Measurements from ENCODE around the gene MYH9.

The MYH9 gene

DNA sequence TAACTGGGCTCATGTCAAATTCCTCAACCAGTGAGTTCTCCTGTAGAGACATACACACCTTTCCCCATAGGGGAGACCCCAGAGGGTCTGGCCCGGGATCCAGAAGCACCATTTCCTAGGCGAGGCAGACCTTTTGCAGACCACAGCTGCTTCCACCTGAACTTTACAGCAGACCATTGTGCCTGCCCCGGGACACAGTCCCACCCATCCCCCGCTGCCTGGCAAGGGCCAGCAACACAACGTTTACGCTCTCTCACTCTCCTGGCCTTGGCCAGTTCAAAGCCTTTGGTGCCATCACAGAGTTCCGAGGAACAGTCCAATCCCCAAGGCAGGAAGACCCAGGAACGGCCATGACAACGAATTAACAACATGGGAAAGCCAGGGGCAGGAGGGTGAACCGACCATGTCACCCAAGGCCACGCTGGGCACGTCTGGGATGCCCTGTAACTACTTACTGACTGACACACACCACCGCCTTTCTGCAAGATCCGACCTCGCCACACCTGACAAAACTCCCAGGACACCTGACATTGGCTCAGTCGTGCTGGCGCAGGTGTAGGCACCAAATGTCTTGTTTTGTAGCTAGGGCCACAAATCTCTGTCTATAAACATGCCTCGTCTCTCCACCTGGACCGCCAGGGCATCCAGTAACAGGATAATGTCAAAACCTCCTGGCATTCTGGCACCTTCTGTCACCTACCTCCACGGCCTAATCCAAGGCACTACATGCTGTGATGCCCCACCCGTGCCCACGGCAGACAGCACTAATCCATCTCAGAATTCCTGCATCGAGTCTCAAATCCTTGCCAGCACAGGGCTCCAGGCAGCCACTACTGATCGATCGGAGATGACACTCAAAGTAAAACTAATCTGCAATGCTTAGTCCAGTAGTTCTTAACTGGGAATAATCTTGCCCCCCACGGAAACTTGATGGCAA is 51.3 kb downstream of the MYH9 start:
- CTCF ChIA-PET = interaction anchor here (0.9 kb wide), 1 partner anchor 134 kb away, joined by 4 read pairs; no protein-coding TSS in a partner anchor
- no peak for DNase-seq (ENCODE audit: low spot score)
- H3K27ac ChIP-seq = peak overlapping the region; percentile 100
- POLR2A ChIA-PET (ENCODE audit: low non-redundant PET) = no interaction called here
- TF ChIP-seq, protein P1, sequence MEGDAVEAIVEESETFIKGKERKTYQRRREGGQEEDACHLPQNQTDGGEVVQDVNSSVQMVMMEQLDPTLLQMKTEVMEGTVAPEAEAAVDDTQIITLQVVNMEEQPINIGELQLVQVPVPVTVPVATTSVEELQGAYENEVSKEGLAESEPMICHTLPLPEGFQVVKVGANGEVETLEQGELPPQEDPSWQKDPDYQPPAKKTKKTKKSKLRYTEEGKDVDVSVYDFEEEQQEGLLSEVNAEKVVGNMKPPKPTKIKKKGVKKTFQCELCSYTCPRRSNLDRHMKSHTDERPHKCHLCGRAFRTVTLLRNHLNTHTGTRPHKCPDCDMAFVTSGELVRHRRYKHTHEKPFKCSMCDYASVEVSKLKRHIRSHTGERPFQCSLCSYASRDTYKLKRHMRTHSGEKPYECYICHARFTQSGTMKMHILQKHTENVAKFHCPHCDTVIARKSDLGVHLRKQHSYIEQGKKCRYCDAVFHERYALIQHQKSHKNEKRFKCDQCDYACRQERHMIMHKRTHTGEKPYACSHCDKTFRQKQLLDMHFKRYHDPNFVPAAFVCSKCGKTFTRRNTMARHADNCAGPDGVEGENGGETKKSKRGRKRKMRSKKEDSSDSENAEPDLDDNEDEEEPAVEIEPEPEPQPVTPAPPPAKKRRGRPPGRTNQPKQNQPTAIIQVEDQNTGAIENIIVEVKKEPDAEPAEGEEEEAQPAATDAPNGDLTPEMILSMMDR (conservative IDR thresholded peaks at IDR 0.05; ENCODE audit: low read depth) = no peak

DNA sequence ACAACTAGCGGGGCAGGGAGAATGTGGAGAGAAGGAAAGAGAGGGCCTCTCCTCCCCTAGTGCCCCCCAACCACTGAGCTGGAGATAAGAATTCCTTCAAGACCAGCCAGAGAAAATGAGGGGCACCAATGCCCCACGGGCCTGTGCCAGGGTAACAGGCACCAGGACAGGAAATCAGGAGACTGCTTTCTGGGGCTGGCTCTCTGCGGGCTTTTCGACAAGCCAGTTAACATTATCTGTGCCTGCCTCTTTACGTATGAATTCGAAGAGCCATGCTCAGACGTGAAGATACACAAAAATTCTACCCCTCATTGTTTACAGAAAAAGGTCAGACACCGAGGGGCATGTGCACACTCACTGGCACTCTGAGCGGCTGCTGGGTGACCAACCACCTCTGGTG is 52.1 kb downstream of the MYH9 start:
- TF ChIP-seq, protein P1 (conservative IDR thresholded peaks at IDR 0.05; ENCODE audit: low read depth) = no peak
- H3K27ac ChIP-seq = peak overlapping the region; percentile 100
- ChIA-PET CTCF (no interaction called here), POLR2A (ENCODE audit: low non-redundant PET) (no interaction called here)
- DNase-seq (ENCODE audit: low spot score) = no peak

DNA sequence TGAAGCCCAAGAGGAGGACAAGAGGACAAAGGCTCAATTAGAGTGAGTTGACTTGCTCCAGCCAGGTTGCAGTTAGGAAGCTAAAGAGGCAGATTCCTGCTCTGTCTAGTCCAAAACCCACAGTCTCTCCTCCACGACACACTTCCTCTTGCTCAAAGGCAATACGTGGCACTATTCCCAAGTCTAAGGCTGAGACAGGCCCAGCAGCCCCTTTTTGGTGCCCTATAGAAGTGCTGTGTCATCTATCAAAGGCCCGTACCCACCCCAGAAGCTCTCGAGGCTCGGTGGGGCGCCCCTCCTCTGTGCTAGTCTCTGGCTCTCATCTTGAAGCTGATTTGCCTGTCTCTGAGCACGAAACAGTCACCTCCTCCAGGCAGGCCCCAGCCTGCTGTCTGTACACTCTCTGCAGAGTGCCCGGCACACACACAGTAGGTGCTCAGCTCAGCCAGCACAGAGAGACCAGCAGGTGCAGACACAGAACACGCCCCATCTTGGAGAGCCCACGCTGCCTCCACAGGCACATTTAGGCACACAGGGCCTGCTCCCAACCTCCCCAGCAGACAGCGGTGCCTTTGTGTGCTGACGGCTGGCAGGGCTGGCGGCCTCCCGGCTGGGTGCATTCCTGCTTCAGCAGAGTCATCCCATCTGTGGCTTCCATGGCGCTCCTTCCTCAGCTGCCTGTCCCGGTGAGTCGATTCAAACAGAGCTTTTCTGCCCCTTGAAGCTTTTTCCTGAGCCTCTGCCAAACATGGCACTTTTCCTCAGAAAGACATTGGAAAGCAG is 52.8 kb downstream of the MYH9 start:
- TF ChIP-seq, protein P1 (conservative IDR thresholded peaks at IDR 0.05; ENCODE audit: low read depth) = no peak
- H3K27ac ChIP-seq = peak overlapping the region; percentile 100
- POLR2A ChIA-PET (ENCODE audit: low non-redundant PET) = no interaction called here
- no peak for DNase-seq (ENCODE audit: low spot score)
- CTCF ChIA-PET = no interaction called here

DNA sequence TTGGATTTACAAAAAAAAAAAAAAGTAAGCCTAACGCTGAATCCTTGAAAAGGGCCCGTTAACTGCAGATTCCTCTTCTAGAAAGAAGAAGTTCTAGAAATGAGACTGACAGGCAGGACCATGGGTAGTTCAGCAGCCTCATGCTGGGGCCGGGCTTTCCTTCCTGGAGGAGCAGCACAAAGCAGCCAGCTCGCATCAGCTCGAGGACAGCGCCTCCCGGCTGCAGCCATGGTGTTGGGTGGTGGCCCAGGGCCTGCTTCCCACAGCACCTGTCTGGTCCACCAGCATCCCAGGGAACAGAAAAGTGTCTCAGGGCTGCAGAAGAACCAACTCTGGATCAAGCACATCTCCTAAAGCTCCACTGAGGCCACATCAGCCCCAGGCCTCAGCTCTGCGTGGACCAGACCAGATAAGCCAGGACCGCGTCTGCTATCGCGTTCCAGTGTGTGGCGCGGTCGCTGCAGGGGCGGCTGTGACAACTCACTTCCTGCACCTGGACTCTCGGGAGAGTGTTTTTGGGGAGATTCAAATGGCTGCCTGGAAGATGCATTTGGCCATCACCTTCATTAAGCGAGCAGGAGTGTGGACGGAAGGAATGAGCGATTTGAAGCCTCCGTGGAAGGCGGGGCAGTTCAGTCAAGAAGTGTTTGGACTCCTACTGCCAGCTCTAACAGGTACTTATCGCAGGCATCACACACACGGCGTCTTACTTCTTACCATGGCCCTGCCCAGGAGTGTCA is 53.5 kb downstream of the MYH9 start:
- TF ChIP-seq, protein P1 (conservative IDR thresholded peaks at IDR 0.05; ENCODE audit: low read depth) = no peak
- H3K27ac ChIP-seq = peak overlapping the region; percentile 100
- DNase-seq (ENCODE audit: low spot score) = no peak
- ChIA-PET POLR2A (ENCODE audit: low non-redundant PET) (no interaction called here), CTCF (interaction anchor here (0.6 kb wide), 1 partner anchor 13 kb away, joined by 6 read pairs; no protein-coding TSS in a partner anchor)

DNA sequence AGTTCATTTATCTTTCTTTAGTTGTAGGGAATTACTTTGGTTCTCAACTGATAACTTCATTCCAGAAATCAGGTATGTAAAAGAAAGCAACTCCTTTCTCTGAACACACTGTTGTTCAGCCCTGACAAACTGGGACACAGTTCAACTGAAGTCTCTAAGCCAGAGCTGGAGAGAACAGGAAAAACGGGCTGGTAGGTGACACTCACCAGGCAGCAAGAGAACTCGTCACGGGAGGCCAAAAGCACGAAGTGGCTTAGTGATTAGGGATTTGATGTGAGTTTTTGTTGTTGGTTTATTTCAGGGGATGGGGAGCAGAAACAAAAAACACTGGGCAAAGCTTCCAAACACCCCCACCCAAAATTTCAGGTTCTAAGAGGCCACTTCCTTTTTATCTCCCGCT is 54.1 kb downstream of the MYH9 start:
- TF ChIP-seq, protein P1 (conservative IDR thresholded peaks at IDR 0.05; ENCODE audit: low read depth) = no peak
- CTCF ChIA-PET = no interaction called here
- POLR2A ChIA-PET (ENCODE audit: low non-redundant PET) = no interaction called here

More for the DNA sequence above, 54.1 kb downstream of the MYH9 start:
- no peak for DNase-seq (ENCODE audit: low spot score)
- H3K27ac ChIP-seq = peak overlapping the region; percentile 100
